GM19193 (cell line): ENCODE measurements around the gene IRAG1.

Experiments
- POLR2A ChIP-seq: IDR thresholded peaks from 4 replicates; pipeline ENCODE4 v1.6.1; 2011; ENCODE audit not compliant: insufficient read depth, insufficient read length; ENCODE audit errors: extremely low read depth

The IRAG1 gene

GRCh38 chr11:10663990-10664389 is 29.6 kb downstream of the IRAG1 start:
- TF ChIP-seq POLR2A: no peak

- no peak for TF ChIP-seq POLR2A
Measured at GRCh38 chr11:10663365-10663764, 30.2 kb downstream of the IRAG1 start.

- TF ChIP-seq POLR2A: no peak
Measured at GRCh38 chr11:10660323-10660722, 33.2 kb downstream of the IRAG1 start.

GRCh38 chr11:10659339-10660216 is 34.0 kb downstream of the IRAG1 start:
- no peak for TF ChIP-seq POLR2A

- no peak for TF ChIP-seq POLR2A
Measured at GRCh38 chr11:10658621-10659338, 34.8 kb downstream of the IRAG1 start.

- peak; percentile 27 for TF ChIP-seq POLR2A
Measured at GRCh38 chr11:10657308-10658271, 36.0 kb downstream of the IRAG1 start.

GRCh38 chr11:10655943-10656576 is 37.5 kb downstream of the IRAG1 start:
- TF ChIP-seq POLR2A: no peak

GRCh38 chr11:10655227-10655626 is 38.3 kb downstream of the IRAG1 start:
- no peak for TF ChIP-seq POLR2A

- no peak for TF ChIP-seq POLR2A
Measured at GRCh38 chr11:10654811-10655150, 38.8 kb downstream of the IRAG1 start.

- TF ChIP-seq POLR2A: no peak
Measured at GRCh38 chr11:10653946-10654810, 39.4 kb downstream of the IRAG1 start.

GRCh38 chr11:10653261-10653660 is 40.3 kb downstream of the IRAG1 start:
- no peak for TF ChIP-seq POLR2A

GRCh38 chr11:10651656-10652361 is 41.7 kb downstream of the IRAG1 start:
- TF ChIP-seq POLR2A: no peak

- no peak for TF ChIP-seq POLR2A
Measured at GRCh38 chr11:10650630-10651029, 42.9 kb downstream of the IRAG1 start.
